ENCODE measurements around the gene COP1. TPM values are rescaled to one million over a fixed set of nuclear protein-coding genes. Genes with fewer than 3 reads are reported as not detected.
"Not testable (repeated sequence)": the region's sequence is repeated elsewhere in the genome, so short reads cannot be mapped to it uniquely, and the experiment has no call there.

The COP1 gene
- total RNA-seq = 100 to 1,000 TPM in 3 of 4 donors, 10 to 100 TPM in 1; 84.6 to 125 (median 106) TPM

- TF ChIP-seq CTCF (IDR thresholded peaks at IDR 0.05) = peak in 5 of 6 experiments; percentile 6 to 33 (median 22)
- TF ChIP-seq POLR2A (IDR thresholded peaks at IDR 0.05) = peak; percentile 63 to 81
- peak; percentile 91 to 99 (median 97) for DNase-seq
- Histone ChIP-seq H3K27ac (peak within 1 kb of the TSS; percentile 88 to 98 (median 98)), H3K4me3 (peak within 1 kb of the TSS; percentile 53 to 97 (median 88)), H3K9me3 (no peaks in the 10 kb centered on the region), H3K36me3 (no peaks in the 10 kb centered on the region), H3K27me3 (no peaks in the 10 kb centered on the region), H3K4me1 (peaks cover 0 to 27% (median 9%) of the 10 kb centered on the region in 4 donors)
Observed at GRCh38 chr1:176206961-176207902, at the start of gene COP1. Gene COP1 (minus strand): TSS chr1:176207286. CDS start chr1:176206978, 308 bp downstream.

GRCh38 chr1:176252191-176252590 lies 45.1 kb upstream of the COP1 start:
- TF ChIP-seq CTCF (IDR thresholded peaks at IDR 0.05) (no peak), POLR2A (IDR thresholded peaks at IDR 0.05) (no peak)
- no peaks in the 10 kb centered on the region for H3K27me3 ChIP-seq
- no peaks in the 10 kb centered on the region for H3K9me3 ChIP-seq

GRCh38 chr1:176244851-176245250 lies 37.8 kb upstream of the COP1 start:
- Histone ChIP-seq H3K4me1 (no peaks in the 10 kb centered on the region), H3K4me3 (no peak overlapping the region), H3K27me3 (no peaks in the 10 kb centered on the region), H3K9me3 (no peaks in the 10 kb centered on the region), H3K27ac (no peak overlapping the region), H3K36me3 (no peaks in the 10 kb centered on the region)
- DNase-seq = no peak
- no peak for TF ChIP-seq CTCF (IDR thresholded peaks at IDR 0.05)

More at GRCh38 chr1:176252191-176252590, 45.1 kb upstream of the COP1 start:
- H3K4me3 ChIP-seq = no peak overlapping the region
- H3K27ac ChIP-seq = no peak overlapping the region
- no peaks in the 10 kb centered on the region for H3K4me1 ChIP-seq
- H3K36me3 ChIP-seq = no peaks in the 10 kb centered on the region
- DNase-seq = no peak

GRCh38 chr1:176243746-176244145 lies 36.7 kb upstream of the COP1 start:
- Histone ChIP-seq H3K36me3 (no peaks in the 10 kb centered on the region), H3K27me3 (no peaks in the 10 kb centered on the region), H3K9me3 (no peaks in the 10 kb centered on the region), H3K27ac (no peak overlapping the region), H3K4me3 (no peak overlapping the region), H3K4me1 (no peaks in the 10 kb centered on the region)
- no peak for DNase-seq
- no peak for TF ChIP-seq POLR2A (IDR thresholded peaks at IDR 0.05)
- no peak for TF ChIP-seq CTCF (IDR thresholded peaks at IDR 0.05)

- Histone ChIP-seq H3K4me1 (no peaks in the 10 kb centered on the region), H3K36me3 (no peaks in the 10 kb centered on the region), H3K27me3 (no peaks in the 10 kb centered on the region), H3K9me3 (no peaks in the 10 kb centered on the region), H3K4me3 (no peak overlapping the region), H3K27ac (no peak overlapping the region)
- no peak for DNase-seq
- TF ChIP-seq POLR2A (IDR thresholded peaks at IDR 0.05) = no peak
- TF ChIP-seq CTCF (IDR thresholded peaks at IDR 0.05) = no peak
Observed at GRCh38 chr1:176241385-176242015, 34.4 kb upstream of the COP1 start.

- not testable (repeated sequence) for DNase-seq, H3K4me3 ChIP-seq
Observed at GRCh38 chr1:176233657-176234056, 26.6 kb upstream of the COP1 start.

More at GRCh38 chr1:176233657-176234056, 26.6 kb upstream of the COP1 start:
- not testable (repeated sequence) for H3K27ac ChIP-seq, H3K27me3 ChIP-seq, H3K36me3 ChIP-seq, H3K9me3 ChIP-seq, H3K4me1 ChIP-seq
